Activated naive CD4-positive, alpha-beta T cell (primary cell): ENCODE data around the gene RAB30.
"Not testable (repeated sequence)": the region's sequence is repeated elsewhere in the genome, so short reads cannot be mapped to it uniquely, and the experiment has no call there.

Experiments
- DNase-seq, 4 experiments: peaks; one replicate each; lab custom pipeline; 2025; lab: John Stamatoyannopoulos, UW

RAB30 gene

GRCh38 chr11:82981852-82982251 is 89.8 kb downstream of the RAB30 start:
- DNase-seq = no peak

GRCh38 chr11:82980947-82981346 is 90.8 kb downstream of the RAB30 start:
- no peak for DNase-seq

- DNase-seq = no peak
Observed at GRCh38 chr11:82980292-82980691, 91.4 kb downstream of the RAB30 start.

GRCh38 chr11:82979824-82980223 is 91.9 kb downstream of the RAB30 start:
- DNase-seq = no peak

DNA sequence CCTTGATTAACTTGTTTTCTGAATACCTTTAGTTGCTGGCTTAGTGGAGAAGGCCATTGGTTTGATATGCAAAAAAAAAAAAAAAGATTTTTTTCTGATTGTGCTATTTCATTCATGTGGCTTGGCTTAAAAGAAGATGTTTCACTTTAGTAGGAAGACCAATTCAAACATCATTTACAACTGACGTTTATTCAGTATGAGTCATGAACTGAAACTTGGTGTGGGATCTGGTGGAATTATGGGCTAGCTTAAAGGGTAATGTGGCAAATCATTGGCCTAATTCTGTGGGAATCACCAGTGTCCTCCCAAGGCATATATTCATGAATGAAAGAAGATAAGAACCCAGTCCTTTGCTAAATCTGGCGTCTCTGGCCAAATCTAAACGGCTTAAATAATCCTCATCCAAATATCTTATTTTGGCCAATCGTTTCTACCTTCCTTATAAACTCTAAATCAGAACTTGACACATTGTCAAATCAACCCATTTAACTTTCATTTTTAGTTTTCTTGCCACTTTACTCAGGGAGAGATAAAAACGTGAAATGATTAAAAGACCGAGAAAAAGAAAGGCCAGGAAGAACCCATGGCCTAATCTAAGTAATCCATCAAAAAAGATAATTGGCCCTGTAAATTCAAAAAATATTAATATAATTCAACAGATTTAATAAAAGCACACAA is 93.1 kb downstream of the RAB30 start:
- DNase-seq = no peak

DNA sequence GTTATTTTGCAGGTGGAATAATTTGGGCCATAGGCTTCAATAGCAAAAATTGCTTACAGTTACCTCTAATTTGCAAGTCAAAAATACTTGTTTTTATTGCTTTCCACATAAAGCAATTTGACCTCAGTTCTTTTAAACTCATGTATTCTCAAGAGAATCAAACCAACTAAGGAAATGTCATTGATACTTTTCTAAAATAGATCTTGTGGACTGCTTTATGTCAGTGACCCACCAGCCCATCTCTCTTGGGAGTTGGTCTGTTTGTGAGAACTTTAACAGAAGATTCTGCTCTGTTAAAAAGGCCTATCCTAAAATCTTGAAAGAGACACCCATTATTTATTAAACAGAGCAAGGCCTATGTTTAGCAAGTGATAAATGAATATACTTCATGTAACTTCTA is 94.9 kb downstream of the RAB30 start:
- DNase-seq = no peak

- no peak for DNase-seq
Observed at GRCh38 chr11:82975882-82976281, 95.8 kb downstream of the RAB30 start.

DNA sequence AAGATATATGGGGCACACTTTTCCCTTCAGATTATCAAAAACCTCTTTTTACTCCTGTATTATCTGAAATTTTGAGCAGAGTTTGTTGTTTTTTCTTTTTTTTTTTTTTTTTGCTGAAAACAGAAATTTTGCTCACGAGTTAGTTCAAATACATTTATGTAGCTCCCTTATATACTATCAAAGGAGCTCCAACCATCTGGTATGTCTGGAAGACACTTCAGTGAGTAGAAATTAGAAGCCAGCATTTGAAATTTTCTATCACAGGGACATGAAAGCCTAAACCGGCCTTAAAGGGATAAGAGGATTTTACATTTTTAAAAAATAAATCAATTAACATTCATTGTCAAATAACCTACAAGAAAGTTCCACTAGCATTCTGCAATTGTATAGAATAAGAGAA is 96.8 kb downstream of the RAB30 start:
- DNase-seq = no peak

DNA sequence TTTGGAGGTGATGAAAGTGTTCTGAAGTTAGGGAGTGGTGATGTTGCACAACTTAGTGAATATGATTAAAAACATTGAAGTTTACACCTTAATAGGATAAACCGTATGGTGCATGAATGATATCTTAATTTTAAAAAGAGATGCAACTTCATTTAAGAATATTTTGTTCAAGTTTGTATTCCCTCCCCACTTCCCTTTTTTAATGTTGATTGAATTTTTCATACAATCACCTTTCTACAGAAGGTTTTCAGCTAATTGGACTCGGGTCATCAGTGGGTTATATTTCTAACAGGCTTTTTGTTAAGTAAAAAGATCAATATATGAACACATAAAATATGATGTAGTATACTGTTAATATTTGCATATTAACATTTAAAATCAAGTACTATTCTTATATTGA is 97.6 kb downstream of the RAB30 start:
- no peak for DNase-seq

GRCh38 chr11:82972103-82972502 is 99.6 kb downstream of the RAB30 start:
- no peak for DNase-seq

DNA sequence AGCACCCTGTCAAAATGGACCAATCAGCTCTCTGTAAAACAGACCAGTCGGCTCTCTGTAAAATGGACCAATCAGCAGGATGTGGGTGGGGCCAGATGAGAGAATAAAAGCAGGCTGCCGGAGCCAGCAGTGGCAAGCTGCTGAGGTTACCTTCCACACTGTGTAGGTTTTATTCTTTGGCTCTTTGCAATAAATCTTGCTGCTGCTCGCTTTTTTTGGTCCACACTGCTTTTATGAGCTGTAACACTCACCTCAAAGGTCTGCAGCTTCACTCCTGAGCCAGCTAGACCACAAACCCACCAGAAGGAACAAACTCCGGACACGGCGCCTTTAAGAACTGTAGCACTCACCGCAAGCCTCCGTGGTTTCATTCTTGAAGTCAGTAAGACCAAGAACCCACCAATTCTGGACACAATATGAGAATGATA is 100.2 kb downstream of the RAB30 start:
- DNase-seq = peak in 1 of 4 experiments; percentile 20

- DNase-seq = peak in 1 of 4 experiments; percentile 1
Observed at GRCh38 chr11:82970507-82971083, 101.1 kb downstream of the RAB30 start.

DNA sequence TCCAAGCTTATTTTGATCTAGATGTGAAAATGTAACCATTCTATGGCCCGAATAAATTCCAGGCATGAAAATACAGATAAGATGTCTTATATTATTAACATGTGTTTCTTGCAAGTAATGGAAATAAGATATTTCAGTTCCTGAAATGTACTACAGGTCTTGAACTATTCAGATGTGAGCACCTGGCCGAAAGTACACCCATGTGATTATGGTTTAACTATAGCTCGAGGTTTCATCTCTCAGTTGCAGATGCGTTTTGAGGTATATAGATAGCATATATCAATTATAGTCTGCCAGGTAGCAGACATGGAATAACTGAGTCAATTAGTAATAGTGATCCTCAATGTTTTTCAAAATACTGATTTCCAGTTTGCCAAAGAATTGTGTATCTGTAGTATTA is 101.9 kb downstream of the RAB30 start:
- no peak for DNase-seq

DNA sequence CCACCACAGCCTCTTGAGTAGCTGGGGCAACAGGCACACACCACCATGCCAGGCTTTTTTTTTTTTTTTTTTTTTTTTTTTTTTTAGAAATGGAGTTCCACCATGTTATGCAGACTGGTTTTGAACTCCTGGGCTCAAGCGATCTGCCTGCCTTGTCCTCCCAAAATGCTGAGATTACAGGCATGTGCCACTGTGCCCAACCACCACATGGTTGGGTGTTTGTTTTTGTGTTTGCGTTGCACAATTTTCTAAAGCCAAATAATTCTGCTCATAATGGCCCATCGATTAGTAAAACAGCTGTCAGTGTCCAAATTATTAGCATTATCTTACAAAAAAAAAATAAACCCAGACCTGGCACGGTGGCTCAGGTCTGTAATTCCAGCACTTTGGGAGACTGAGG is 104.3 kb downstream of the RAB30 start:
- DNase-seq = no peak

DNA sequence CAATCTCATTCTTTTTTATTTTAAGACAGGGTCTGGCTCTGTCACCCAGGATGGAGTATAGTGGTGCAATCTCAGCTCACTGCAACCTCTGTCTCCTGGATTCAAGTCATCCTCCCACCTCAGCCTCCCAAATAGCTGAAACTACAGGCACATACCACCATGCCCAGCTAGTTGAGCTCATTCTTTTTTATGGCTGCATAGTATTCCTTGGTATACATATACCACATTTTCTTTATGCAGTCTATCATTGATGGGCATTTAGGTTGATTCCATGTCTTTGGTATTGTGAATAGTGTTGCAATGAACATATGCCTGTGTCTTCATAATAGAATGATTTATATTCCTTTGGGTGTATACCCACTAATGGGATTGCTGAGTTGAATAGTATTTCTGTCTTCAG is 109.7 kb downstream of the RAB30 start:
- DNase-seq = not testable (repeated sequence)

- no peak for DNase-seq
Observed at GRCh38 chr11:82960779-82961143, 110.9 kb downstream of the RAB30 start.

DNA sequence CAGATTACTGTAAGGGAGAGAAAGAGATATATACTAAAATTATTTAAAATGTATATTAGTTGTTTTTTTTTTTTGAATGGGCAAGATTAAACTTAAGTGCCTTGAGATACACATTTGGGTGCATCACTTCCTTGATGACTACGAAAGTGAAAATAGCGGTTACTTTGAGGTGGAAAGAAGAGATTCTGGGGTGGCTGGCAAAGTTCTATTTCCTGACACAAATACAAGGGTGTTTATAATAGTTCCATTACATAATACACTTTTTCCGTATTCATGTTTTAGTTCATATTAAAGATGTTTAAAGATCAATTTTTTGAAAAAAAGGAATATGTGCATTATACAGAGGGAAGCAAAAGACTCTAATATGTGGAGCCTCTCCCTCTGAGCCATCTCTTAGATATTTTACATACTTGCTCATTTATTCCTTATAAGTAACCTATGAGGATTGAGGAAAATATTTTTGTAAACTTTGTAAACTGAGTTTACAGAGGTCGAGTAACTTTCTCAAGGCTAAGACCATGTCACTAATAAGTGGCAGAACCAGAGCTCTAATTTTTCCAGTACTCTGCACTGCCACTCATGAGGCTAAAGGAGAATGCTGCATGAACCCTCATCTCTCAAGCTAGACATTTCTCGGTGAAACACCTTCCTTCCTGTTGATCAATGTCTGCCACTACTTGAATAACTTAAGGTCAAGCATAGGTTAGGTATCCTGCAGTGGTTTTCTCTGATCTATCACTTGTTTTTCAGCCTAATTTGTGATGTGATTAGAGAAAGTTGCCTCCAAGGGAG is 111.5 kb downstream of the RAB30 start:
- DNase-seq = no peak

DNA sequence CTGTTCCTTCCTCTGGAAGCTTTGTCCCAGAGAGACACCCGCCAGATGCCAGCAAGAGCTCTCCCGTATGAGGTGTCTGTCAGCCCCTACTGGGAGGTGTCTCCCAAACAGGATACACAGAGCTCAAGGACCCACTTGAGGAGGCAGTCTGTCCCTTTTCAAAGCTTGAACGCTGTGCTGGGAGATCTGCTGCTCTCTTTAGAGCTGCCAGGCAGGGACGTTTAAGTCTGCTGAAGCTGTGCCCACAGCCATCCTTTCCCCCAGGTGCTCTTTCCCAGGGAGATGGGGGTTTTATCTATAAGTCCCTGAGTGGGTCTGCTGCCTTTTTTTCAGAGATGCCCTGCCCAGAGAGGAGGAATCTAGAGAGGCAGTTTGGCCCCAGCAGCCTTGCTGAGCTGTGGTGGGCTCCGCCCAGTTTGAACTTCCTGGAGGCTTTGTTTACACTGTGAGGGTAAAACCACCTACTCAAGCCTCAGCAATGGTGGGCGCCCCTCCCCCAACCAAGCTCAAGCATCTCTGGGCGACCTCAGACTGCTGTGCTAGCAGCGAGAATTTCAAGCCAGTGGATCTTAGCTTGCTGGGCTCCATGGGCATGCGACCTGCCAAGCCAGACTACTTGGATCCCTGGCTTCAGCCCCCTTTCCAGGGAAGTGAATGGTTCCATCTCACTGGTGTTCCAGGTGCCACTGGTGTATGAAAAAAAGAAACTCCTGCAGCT is 115.8 kb downstream of the RAB30 start:
- DNase-seq = peak in 2 of 4 experiments; percentile 66 to 69

- not testable (repeated sequence) for DNase-seq
Observed at GRCh38 chr11:82950502-82950901, 121.2 kb downstream of the RAB30 start.

GRCh38 chr11:82949352-82949751 is 122.3 kb downstream of the RAB30 start:
- no peak for DNase-seq

GRCh38 chr11:82945682-82946081 is 126.0 kb downstream of the RAB30 start:
- DNase-seq = no peak

- not testable (repeated sequence) for DNase-seq
Observed at GRCh38 chr11:82945041-82945440, 126.7 kb downstream of the RAB30 start.

DNA sequence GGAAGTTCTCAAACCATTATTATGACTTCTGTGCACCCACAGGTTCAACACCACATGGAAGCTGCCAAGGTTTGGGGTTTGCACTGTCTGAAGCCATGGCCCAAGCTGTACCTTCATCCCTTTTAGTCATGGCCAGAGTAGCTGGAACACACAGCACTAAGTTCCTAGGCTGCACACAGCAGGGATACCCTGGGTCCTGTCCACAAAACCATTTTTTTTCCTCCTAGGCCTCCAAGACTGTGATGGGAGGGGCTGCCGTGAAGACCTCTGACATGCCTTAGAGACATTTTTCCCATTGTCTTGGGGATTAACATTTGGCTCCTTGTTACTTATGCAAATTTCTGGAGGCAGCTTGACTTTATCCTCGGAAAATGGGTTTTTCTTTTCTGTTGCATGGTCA is 127.5 kb downstream of the RAB30 start:
- DNase-seq = no peak
